ENCODE results near the gene KLKB1.
"Not testable (repeated sequence)": the region's sequence is repeated elsewhere in the genome, so short reads cannot be mapped to it uniquely, and the experiment has no call there.

KLKB1 gene

DNA sequence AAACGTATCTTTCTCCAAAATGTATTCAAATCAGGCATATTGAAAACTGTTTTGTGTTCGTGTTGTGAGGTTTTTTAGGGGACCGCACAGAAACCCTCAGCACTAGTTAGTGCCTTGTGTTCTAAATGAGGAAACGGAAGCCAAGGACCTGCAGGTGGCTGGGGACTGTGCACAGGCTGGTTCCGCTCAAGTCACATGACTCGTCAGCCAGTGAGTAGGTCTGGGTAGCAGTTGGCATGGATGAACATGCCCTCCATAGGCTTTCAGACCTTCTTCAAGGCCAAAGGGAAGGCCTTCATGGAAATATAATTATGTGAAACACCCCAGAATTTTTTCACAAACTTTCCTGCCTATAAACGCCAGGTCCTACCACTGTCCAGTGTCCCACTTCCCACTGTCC, 37.4 kb downstream of the KLKB1 start:
- TF ChIP-seq, protein P1, sequence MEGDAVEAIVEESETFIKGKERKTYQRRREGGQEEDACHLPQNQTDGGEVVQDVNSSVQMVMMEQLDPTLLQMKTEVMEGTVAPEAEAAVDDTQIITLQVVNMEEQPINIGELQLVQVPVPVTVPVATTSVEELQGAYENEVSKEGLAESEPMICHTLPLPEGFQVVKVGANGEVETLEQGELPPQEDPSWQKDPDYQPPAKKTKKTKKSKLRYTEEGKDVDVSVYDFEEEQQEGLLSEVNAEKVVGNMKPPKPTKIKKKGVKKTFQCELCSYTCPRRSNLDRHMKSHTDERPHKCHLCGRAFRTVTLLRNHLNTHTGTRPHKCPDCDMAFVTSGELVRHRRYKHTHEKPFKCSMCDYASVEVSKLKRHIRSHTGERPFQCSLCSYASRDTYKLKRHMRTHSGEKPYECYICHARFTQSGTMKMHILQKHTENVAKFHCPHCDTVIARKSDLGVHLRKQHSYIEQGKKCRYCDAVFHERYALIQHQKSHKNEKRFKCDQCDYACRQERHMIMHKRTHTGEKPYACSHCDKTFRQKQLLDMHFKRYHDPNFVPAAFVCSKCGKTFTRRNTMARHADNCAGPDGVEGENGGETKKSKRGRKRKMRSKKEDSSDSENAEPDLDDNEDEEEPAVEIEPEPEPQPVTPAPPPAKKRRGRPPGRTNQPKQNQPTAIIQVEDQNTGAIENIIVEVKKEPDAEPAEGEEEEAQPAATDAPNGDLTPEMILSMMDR (IDR thresholded peaks at IDR 0.05; ENCODE audit: borderline replicate concordance, insufficient read depth, low read depth, low read length) = no peak
- H3K4me3 ChIP-seq (ENCODE audit: low read depth, low read length) = no peak overlapping the region

DNA sequence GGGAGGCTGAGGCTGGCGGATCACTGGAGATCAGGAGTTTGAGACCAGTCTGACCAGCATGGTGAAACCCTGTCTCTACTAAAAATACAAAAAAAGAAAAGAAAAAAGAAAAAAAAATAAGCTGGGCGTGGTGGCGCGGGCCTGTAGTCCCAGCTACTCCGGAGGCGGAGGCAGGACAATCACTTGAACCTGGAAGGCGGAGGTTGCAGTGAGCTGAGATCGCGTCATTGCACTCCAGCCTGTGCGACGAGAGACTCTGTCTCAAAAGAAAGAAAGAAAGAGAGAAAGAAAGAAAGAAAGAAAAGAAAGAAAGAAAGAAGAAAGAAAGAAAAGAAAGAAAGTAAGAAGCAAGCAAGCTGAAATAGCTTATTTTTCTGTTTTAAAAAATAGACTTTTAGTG, 37.9 kb downstream of the KLKB1 start:
- not testable (repeated sequence) for H3K4me3 ChIP-seq (ENCODE audit: low read depth, low read length)

DNA sequence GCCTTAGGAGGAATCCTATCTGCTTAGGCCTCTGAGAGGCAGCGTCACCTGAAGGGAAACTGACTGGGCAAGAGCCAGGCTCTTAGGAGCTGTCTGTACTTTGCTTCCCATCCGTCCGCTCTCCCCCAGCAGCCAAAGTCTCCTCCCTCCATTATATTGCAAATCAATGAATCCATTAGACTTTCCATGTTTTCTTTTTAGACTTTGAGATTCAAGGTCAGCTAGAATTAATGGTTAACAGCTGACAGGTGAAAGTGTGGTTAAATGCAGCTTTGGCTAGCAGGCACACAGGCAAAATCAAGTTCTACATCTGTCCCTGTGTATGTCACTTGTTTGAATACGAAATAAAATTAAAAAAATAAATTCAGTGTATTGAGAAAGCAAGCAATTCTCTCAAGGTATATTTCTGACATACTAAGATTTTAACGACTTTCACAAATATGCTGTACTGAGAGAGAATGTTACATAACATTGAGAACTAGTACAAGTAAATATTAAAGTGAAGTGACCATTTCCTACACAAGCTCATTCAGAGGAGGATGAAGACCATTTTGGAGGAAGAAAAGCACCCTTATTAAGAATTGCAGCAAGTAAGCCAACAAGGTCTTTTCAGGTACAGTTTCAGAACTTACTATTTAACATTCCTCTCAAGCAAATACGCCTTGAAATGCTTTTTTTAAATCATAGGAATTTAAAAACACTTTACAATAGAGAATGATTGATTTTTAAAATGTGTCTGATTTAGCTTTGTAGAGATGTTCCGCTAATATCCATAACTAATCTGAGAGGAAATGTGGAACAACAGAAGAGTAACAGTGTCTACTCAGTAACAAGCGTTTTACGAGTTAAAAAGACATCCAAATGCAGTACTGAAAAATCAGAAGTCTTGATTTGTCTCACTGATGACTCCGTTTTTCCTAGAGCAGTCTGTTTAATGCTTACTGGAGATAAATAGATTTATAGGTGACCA, 38.7 kb downstream of the KLKB1 start, which contains the start of gene F11:
TSS of gene F11 (plus strand) at position 507 of the 970 bp plus-strand sequence. CDS start 948 bp downstream, outside the sequence.
- TF ChIP-seq, protein P1 (IDR thresholded peaks at IDR 0.05; ENCODE audit: borderline replicate concordance, insufficient read depth, low read depth, low read length) = no peak
- no peak within 1 kb of the TSS for H3K4me3 ChIP-seq (ENCODE audit: low read depth, low read length)

- H3K4me3 ChIP-seq (ENCODE audit: low read depth, low read length) = no peak overlapping the region
- TF ChIP-seq, protein P1 (IDR thresholded peaks at IDR 0.05; ENCODE audit: borderline replicate concordance, insufficient read depth, low read depth, low read length) = no peak
These were observed 39.6 kb downstream of the KLKB1 start for GRCh38 chr4:186266729-186267456.

DNA sequence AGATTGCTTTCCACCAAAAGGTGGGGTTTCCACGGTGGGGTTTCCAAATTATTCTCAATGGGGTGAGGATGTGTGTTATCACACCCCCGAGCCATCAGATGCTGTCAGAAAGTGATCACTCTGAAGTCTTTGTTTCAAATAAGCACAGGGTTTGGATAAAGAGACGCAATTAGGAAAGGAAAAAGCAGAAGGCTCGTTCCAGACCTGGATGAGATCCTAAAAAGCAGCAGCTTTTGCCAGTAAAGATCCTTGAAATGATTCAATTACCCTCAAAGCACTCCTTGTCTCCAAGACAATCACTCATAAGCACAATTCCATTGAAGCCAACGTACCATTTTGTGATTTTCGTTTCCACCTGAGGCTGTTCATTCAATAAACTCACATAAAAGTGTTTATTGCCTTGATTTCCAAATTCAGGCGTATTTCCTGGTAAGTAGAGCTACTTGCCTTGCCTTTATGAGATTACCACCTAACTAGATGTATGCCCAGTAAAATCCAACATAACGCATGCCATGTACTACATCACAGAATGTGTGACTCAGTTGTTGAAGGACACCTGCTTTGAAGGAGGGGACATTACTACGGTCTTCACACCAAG, 43.9 kb downstream of the KLKB1 start:
- no peak overlapping the region for H3K4me3 ChIP-seq (ENCODE audit: low read depth, low read length)
- TF ChIP-seq, protein P1 (IDR thresholded peaks at IDR 0.05; ENCODE audit: borderline replicate concordance, insufficient read depth, low read depth, low read length) = no peak

DNA sequence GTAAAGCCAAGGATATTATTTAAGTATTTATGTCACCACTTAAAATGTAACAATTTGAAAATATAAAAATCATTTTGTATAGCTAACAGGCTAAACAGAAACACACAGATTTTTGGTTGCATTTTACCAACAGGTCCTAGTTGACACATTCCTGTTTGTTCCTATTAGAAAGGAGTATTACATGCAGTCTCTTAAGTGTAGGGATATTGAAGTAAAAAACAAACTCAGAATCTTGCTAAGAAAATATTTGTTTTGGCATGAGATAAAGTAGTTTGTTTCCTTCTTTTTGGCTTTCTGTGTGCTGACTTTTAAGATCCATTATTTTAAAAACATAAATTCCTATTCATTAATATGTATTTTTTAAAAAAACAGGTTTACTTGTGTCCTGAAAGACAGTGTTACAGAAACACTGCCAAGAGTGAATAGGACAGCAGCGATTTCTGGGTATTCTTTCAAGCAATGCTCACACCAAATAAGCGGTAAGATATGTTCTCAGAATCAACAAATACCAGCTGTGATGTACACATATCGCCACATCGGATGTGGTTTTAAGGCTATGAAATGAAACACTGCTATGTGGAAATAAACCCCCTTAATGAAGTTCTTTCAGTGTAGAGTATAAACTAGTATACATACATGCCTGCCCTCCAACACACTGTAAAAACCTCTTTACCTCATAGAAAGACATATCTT, 45.5 kb downstream of the KLKB1 start:
- TF ChIP-seq, protein P1 (IDR thresholded peaks at IDR 0.05; ENCODE audit: borderline replicate concordance, insufficient read depth, low read depth, low read length) = no peak
- no peak overlapping the region for H3K4me3 ChIP-seq (ENCODE audit: low read depth, low read length)

- not testable (repeated sequence) for H3K4me3 ChIP-seq (ENCODE audit: low read depth, low read length)
These were observed 46.1 kb downstream of the KLKB1 start for GRCh38 chr4:186273392-186273789.
